ENCODE measurements around the gene ZBTB8A.
"Not testable (repeated sequence)": the region's sequence is repeated elsewhere in the genome, so short reads cannot be mapped to it uniquely, and the experiment has no call there.

The ZBTB8A gene

DNA sequence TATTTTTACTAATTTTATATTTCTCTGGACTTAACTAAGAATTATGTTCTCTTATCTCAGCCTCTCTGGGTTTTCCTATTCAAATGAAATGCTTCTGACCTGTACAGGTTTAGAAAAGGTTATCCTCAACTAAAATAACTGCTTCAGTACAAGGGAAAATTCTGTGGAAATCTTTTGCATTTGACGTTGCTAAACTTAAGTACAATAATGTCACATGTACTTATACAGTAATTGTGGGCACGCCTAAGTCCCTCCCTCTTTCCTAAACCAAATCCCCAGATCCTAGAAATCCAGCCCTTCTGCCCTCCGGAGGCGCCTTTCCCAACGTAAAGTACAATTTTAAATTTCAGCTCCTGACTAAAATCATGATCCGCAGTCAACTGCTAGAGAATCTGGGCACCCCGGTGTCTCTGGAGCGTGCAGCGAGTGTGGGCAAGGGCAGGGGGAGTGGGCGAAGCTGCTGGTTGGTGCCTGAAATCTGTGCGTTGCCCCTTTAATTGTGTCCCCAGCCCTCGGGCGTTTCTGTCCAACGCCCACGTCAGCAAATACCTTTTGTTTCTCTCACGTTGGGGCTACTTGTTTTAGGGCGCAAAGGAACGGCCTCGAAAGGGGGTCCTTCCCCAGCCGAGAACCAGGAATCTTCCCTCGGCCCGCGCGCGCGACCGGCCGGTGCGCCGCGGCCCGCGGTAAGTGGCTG lies at the start of gene ZBTB8A:
TSS of gene ZBTB8A (plus strand) at position 541 of the 697 bp plus-strand sequence. CDS start 53,505 bp downstream, outside the sequence.
- no peak for DNase-seq (ENCODE audit: low read depth in 2 of 2)

DNA sequence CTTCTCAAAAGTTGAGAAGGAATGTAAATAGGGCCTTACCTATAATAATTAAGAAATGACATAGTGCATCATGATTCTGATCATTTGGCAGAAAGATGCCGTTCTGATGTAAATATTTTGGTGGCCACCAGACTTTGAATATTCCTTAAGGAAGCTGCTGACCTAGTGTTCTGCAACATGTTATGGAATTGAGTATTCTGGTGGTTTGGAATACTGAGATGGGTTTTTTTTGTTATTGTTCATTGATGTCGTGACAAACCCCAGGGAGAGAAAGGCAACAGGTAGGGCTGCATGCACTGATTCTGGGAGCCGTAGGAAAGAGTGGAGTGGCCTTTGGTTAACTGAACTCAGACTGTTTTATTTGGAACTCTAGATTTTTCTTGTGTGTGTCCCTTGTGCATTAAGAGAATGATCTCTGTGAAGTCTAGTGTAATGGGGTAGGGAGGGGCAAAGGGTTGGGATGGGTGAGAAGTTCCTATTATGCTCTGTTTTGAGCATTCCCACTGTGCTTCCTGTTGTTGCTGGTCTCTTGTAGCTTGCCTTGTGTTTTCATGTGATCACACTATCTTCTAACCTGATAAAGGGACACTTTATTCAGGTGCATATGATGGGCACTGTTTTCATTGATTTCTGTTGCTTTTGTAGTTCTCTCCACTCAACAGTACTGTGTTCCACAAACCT lies 49.3 kb upstream of the ZBTB8A start:
- DNase-seq (ENCODE audit: low read depth in 2 of 2): no peak

DNA sequence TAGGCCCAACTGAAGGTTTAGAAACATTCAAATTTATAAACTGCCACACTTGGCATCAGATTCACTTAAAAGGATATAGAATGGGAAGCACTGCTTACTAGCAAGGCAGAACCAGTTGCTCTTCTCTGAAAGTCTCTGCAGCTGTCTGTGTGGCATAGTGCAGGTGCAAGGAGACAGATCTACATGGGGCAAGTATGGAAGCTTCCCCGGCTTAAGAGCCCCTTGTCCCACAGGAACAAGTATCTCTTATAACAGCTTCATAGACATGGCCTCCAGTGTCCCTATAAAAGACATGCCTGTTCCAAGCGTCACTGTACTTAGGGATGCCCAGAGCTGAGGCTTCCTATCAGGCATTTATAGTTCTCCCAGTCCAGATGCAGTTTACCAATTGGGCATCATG lies 47.8 kb upstream of the ZBTB8A start:
- DNase-seq (ENCODE audit: low read depth in 2 of 2): no peak

DNA sequence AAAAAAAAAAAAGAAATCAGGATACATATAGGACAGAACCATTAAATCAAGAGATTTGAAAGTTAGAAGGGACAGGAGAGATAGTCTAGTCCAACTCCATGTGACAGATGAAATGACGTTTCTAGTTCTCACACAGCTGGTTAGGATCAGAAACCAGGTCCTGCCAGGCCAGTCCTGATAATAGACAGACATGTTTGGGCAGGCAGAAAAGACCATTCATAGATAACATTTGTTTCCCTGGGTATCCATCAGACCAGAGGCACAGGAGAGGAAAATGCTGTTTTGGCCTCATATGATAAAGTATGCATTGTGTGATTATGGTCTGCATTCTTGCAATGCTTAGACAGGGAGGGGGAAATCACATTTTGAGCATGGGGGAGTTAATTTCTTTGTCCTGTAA lies 45.0 kb upstream of the ZBTB8A start:
- DNase-seq (ENCODE audit: low read depth in 2 of 2): no peak

DNA sequence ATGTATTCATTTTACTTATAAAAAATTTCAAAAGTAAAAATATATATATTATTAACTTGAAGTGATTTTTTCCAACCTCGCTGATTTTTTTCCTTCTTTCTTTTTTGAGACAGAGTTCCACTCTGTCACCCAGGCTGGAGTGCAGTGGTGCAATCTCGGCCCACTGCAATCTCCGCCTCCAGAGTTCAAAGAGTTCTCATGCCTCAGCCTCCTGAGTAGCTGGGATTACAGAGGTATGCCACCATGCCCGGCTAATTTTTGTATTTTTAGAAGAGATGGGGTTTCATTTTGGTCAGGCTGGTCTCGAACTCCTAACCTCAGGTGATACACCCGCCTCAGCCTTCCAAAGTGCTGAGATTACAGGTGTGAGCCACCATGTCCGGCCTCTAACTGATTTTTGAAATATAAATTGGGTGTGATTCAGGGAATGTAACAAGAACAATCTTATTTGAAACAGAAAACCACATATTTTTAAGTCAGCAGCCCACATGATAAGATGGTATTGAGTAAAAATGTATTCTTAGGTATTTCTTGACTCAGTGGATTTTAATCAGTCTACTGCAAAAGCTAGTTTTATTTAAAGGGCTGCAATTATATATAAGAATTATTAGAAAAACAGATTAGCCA lies 44.4 kb upstream of the ZBTB8A start:
- no peak for DNase-seq (ENCODE audit: low read depth in 2 of 2)

DNA sequence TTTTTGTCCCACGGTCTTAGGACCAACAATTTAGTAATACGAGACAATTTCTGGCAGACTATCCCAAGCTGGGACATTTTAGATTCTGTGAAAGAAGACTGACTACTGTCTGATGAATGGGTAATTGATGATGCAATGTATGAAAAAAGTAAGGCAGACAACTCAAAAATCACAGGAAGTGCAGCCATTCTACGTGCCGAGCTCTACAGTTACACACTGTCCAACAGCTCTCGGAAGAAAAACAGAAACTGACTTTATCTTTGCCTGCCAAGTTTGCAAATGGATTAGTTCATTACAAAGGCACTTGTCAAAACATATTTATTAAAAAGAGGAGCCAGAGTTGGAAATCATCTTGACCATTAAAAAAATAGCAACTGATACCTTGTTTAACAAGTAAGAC lies 43.1 kb upstream of the ZBTB8A start:
- no peak for DNase-seq (ENCODE audit: low read depth in 2 of 2)

DNA sequence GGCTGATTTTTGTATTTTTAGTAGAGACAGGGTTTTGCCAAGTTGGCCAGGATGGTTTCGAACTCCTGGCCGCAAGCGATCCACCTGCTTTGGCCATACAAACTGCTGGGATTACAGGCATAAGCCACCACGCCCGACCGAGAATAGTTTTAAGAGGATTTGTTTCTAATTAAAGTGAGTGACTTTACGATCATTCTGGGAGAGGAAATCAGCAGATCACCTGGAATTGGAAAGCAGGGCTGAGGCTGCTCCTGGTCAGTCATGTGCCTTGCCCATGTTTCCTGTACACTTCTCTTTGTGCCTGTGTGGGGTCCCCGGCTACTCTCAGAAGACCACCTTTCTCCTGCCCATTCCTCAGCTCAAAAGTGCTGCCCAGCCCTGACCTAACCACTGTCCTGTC lies 40.5 kb upstream of the ZBTB8A start:
- DNase-seq (ENCODE audit: low read depth in 2 of 2): no peak

DNA sequence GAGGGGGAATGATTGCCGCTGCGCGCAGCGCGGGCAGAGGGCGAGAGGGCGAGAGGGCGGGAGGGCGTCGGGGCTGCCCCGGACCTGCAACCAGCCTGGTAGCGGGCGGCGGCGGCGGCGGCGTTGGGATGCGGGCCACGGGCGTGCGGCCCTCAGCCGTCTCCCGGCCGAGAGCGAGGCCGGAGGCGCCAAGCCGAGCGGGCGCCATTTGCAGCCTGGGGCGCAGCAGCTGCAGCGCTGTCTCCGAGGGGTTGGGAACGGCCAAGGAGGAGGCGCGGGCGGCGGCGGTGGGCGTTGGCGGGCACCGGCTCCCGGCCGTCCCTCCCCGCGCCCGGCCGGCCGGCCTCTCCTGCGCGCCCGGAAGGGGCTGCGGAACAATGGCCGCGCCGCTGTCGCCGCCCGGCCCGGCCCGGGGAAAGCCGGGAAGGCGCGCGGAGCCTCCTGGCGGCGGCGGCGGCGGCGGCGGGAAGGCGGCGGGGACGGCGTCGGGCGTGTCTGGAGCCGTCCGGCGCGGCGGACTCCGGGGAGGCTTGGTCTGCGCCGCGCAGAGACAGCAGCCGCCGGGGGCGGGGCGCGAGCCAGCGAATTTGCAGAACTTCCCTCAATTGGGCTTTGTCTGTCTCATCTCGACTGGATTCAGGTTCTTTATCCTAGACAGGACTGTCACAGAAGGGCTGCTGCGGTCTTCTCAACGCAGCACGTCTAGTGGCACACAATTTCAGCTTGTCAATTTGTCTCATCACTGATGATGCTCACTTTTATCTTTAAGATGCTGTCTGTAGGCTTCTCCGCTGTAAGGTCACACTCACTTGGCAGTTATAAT lies 38.6 kb upstream of the ZBTB8A start:
- no peak for DNase-seq (ENCODE audit: low read depth in 2 of 2)

DNA sequence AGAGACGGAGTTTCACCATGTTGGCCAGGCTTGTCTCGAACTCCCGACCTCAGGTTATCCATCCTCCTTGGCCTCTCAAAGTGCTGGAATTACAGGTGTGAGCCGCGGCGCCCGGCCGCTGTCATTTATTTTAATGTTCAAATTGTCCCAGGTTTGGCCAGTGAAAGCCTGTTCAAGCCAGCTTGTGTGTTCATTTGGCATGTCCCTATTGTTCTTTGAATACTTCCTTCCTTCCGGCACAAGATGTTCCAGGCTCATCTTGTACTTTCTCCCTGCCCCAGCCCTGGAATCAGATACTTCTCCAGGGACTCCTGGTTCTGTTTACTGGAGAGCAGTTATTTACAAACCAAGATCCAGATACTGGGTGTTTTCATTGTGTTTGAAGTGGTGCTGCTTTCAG lies 37.4 kb upstream of the ZBTB8A start:
- no peak for DNase-seq (ENCODE audit: low read depth in 2 of 2)

DNA sequence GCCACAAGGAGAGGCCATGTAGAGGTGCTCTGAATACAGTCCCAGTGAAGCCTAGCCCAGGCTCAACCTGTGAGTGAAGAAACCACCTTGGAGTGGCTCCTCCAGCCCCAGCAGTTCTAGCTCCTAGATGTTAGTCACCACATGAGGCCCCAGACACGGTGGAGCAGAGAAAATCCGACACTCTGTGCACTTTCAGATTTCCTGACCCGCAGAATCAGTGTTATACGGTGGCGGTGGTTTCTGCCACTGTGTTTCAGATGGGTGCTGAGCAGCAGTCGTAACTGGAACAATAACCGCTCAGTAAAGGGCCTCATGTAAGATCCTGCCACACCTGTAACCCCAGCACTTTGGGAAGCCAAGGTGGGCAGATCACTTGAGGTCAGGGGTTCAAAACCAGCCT lies 36.1 kb upstream of the ZBTB8A start:
- DNase-seq (ENCODE audit: low read depth in 2 of 2): no peak

DNA sequence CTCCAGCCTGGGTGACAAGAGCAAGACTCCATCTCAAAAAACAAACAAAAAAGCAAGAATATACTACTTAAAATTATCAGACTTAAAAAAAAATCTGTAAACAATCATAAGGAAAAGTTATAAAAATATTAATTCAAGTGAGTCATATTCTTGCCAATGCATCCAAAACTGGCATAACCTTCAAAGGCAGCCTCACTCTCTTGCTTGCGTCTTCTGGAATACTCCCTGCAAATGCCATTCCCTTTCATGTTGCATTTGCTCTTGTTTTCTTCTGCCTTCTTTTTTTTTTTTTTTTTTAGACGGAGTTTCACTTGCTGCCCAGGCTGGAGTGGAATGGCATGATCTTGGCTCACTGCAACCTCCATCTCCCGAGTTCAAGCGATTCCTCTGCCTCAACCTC lies 32.2 kb upstream of the ZBTB8A start:
- no peak for DNase-seq (ENCODE audit: low read depth in 2 of 2)

DNA sequence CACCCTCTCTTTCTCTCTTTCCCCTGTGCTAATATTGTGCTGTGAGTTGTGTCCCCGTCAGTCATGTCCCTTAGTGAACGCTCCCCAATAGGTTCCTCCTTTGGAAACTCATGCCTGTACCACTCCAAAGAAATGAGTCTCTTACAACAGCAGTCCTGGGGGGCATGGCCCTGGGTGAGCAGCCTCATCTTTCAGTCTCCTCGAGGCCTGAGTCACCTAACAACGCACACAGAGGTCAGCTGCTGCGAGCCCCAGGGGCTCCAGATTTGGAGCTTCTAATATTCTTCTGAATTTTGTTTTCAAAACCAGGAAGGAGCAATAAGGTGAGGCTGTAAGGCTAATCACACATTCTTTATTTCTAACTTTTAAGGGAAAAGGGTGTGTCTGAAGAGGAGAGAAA lies 30.5 kb upstream of the ZBTB8A start:
- DNase-seq (ENCODE audit: low read depth in 2 of 2): no peak

DNA sequence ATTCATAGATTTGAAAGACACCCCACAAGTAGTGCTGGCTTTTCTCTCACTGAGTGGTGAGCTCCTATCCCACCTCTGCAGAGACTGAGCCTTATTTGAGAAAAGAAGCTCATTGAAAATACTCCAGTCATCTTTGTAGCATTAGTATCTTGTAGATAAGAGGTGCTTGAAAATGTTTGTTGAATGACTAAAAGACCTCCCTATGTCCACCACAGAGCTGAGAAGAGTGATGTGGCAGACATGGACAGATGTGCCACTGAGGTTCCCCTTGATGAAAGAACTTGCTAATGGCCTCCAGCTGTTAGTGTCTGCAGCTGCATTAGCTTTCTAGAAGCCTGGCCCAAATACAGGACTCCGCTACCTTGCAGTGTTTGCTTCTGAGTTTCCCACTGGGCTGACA lies 29.3 kb upstream of the ZBTB8A start:
- DNase-seq (ENCODE audit: low read depth in 2 of 2): no peak

DNA sequence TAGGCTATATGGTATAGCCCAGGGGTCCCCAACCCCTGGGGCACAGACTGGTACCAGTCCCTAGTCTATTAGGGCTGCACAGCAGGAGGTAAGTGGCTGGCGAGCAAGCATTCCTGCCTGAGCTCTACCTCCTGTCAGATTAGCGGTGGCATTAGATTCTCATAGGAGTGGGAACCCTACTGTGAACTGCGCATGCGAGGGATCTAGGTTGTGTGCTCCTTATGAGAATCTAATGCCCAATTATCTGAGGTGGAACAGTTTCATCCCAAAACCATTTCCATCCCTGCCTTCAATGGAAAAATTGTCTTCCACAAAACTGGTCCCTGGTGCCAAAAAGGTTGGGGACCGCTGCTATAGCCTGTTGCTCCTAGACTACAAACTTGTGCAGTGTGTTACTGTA lies 22.8 kb upstream of the ZBTB8A start:
- no peak for DNase-seq (ENCODE audit: low read depth in 2 of 2)

DNA sequence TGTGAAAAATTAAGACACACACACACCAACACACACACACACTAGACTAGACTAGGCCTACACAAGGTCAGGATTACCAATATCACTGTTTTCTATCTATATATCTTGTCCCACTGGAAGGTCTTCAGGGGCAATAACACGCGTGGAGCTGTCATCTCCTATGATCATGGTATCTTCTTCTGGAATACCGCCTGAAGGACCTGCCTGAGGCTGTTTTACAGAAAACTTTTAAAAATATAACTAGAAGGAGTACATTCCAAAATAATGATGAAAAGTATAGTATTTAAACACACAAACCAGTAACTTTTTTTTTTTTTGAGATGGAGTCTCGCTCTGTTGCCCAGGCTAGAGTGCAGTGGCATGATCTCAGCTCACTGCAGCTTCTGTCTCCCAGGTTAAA lies 20.3 kb upstream of the ZBTB8A start:
- no peak for DNase-seq (ENCODE audit: low read depth in 2 of 2)

DNA sequence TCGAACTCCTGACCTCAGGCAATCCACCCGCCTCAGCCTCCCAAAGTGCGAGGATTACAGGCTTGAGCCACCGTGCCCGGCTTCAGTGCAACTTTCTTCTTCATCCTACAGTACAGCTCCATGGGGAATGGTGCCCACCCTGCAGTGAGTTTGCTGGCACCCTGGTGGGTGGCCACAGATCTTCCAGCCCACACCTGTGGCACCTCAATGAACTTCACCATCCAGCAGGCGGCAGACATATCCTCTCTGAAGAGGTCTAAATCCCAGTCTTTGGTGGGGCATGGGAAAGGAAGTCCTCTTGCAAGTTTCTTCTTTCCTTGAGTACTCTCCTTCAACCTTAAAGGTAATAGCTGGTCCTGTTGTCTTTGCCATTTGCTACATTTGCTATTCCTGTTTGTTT lies 18.1 kb upstream of the ZBTB8A start:
- no peak for DNase-seq (ENCODE audit: low read depth in 2 of 2)

DNA sequence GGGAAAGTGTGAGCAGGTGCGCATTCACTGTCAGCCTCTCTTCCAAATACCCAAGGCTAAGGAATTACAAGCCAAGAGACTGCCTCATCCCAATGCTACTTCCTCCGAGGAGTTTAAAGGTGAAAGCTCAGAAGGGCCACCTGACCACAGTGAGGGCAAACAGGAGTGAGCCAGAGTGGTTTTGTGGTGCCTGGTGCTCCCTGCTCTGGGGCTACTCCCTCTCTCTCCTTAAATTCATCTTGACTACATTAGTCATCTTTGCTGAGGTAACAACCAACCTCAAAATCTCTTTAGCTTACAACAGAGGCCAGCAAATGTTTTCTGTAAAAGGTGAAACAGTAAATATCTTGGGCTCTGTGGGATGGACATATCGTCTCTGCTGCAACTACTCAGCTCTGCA lies 14.2 kb upstream of the ZBTB8A start:
- DNase-seq (ENCODE audit: low read depth in 2 of 2): no peak

DNA sequence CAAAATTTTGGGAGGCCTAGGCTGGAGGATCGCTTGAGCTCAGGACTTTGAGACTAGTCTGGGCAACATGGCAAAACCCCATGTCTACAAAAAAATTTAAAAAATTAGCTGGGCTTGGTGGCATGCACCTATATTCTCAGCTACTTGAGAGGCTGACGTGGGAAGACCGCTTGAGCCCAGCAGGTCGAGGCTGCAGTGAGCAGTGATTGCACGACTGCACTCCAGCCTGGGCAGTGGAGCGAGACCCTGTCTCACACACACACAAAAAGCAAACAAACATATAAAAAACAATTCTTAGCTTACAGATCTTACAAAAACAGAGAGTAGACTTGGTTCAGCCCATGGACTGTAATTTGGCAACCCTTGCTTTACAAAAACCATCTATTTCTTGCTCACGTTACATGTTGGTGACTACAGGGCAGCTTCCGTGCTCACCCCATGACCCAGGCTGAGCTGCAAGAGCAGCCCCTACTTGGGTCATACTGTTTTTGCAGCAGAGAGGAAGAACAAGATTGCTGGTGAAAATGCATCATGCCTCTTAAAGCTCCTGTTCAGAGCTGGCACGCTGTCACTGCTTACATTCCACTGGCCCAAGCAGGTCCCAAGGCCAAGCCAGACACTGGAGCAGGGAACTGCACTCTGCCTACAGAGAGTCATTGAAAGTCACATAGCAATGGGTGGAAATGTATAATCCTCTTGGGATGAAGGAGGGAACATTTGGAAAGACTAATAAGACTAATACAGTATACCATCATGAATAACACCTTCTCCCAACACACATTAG lies 13.4 kb upstream of the ZBTB8A start:
- no peak for DNase-seq (ENCODE audit: low read depth in 2 of 2)

DNA sequence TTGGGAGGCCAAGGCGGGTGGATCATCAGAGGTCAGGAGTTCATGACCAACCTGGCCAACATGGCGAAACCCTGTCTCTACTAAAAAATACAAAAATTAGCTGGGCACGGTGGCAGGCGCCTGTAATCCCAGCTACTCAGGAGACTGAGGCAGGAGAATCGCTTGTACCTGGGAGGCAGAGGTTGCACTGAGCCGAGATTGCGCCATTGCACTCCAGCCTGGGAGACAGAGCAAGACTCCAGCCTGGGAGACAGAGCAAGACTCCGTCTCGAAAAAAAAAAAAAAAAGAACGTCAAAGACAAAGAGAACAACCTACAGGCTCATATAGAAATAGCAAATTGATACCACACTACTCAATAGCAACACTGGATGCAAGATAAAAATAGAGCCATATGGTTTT lies 10.7 kb upstream of the ZBTB8A start:
- not testable (repeated sequence) for DNase-seq (ENCODE audit: low read depth in 2 of 2)

DNA sequence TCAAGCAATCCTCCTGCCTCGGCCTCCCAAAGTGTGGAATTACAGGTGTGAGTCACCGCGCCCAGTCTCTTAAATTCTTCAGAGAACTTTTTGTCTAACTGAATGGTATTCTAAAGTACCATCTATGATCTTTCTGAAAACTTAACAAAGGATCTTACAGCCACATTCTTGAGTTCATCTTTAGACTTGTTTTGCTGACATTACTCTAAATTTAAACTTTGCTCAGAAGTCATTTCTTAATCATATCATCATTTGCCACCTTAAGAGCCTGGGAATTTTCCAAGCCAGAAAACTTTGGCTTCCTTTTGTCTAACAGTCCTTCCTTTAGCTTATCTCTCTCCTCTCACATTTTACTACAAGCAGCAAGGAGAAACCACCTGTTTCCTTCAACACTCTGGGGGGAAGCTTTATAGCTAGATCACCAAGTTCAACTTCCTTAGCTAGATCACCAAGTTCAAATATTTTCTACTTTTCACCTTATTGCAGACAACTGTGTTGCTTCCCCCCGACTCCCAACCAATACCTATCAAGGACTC lies 5.4 kb upstream of the ZBTB8A start:
- no peak for DNase-seq (ENCODE audit: low read depth in 2 of 2)

DNA sequence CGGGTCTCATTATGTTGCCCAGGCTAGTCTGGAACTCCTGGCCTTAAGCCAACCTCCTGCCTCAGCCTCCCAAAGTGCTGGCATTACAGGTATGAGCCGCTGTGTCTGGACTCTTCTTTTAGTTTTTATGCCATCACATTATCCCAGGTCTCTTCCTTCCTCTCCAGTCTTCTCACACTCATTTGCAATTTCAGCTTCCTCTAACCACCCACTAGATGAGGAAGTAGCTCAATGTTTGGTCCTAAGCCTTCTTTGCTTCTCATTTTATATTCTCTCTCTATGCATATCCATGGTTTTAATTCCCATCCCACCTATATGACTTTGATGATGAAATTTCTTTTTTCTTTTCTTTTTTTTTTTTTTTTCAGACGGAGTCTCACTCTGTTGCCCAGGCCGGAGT lies 3.1 kb upstream of the ZBTB8A start:
- no peak for DNase-seq (ENCODE audit: low read depth in 2 of 2)
